Type B pancreatic cell (in vitro differentiated cells): ENCODE data around the gene COX7B2. TPM values are rescaled to one million over a fixed set of nuclear protein-coding genes. Genes with fewer than 3 reads are reported as not detected.

Experiments
- DNase-seq: peaks from one replicate; pipeline ENCODE4 v3.0.0; 2021; ENCODE audit warnings: mixed read lengths; ENCODE audit not compliant: unreplicated experiment; ENCODE audit errors: extremely low spot score
- H3K27ac Mint-ChIP-seq: 2 replicates; pipeline ENCODE4 v1.8.0; 2021; ENCODE audit warnings: mild to moderate bottlenecking, mixed read lengths
- H3K27me3 Mint-ChIP-seq: 2 replicates; pipeline ENCODE4 v1.8.0; 2021; ENCODE audit warnings: mixed read lengths
- H3K36me3 Mint-ChIP-seq: 2 replicates; pipeline ENCODE4 v1.8.0; 2021; ENCODE audit warnings: mixed read lengths
- H3K4me1 Mint-ChIP-seq: one replicate; pipeline ENCODE4 v1.8.0; 2021; ENCODE audit warnings: mixed read lengths; ENCODE audit not compliant: unreplicated experiment
- H3K4me3 Mint-ChIP-seq: 2 replicates; pipeline ENCODE4 v1.8.0; 2021; ENCODE audit warnings: mild to moderate bottlenecking, mixed read lengths
- H3K9me3 Mint-ChIP-seq: 2 replicates; pipeline ENCODE4 v1.8.0; 2021; ENCODE audit warnings: mixed read lengths
- CTCF ChIP-seq: fragments of 200-600 bp; sonication (generic); conservative IDR thresholded peaks from 2 replicates; pipeline ENCODE4 v1.5.0; 2021; ENCODE audit warnings: antibody characterized with exemption, mild to moderate bottlenecking
- total RNA-seq: library from RNA; stranded (reverse); gene quantifications from 2 replicates; pipeline ENCODE4 v1.2.1, GENCODE V29; 2021; ENCODE audit warnings: low replicate concordance

COX7B2 gene
- total RNA-seq, 1 donor from 2014 or later: not detected

GRCh38 chr4:46804781-46805413 is 104.1 kb downstream of the COX7B2 start:
- no peak for TF ChIP-seq CTCF
- H3K36me3 Mint-ChIP-seq: no peaks in the 10 kb centered on the region
- no peak overlapping the region for H3K4me3 Mint-ChIP-seq
- no peak for DNase-seq
- H3K4me1 Mint-ChIP-seq: no peaks in the 10 kb centered on the region
- no peaks in the 10 kb centered on the region for H3K9me3 Mint-ChIP-seq
- no peak overlapping the region for H3K27ac Mint-ChIP-seq
- H3K27me3 Mint-ChIP-seq: no peaks in the 10 kb centered on the region

- Mint-ChIP-seq H3K4me3 (no peak overlapping the region), H3K36me3 (no peaks in the 10 kb centered on the region), H3K9me3 (peaks cover 9% of the 10 kb centered on the region), H3K4me1 (no peaks in the 10 kb centered on the region), H3K27ac (no peak overlapping the region), H3K27me3 (no peaks in the 10 kb centered on the region)
- TF ChIP-seq CTCF: no peak
- no peak for DNase-seq
Observed at GRCh38 chr4:46793036-46793435, 116.0 kb downstream of the COX7B2 start.

- no peak overlapping the region for H3K27ac Mint-ChIP-seq
- H3K9me3 Mint-ChIP-seq: no peaks in the 10 kb centered on the region
- H3K4me3 Mint-ChIP-seq: no peak overlapping the region
- TF ChIP-seq CTCF: no peak
- H3K36me3 Mint-ChIP-seq: no peaks in the 10 kb centered on the region
- no peaks in the 10 kb centered on the region for H3K4me1 Mint-ChIP-seq
- DNase-seq: no peak
- H3K27me3 Mint-ChIP-seq: no peaks in the 10 kb centered on the region
Observed at GRCh38 chr4:46781434-46782092, 127.5 kb downstream of the COX7B2 start.

- H3K4me1 Mint-ChIP-seq: no peaks in the 10 kb centered on the region
- no peak overlapping the region for H3K4me3 Mint-ChIP-seq
- H3K27me3 Mint-ChIP-seq: no peaks in the 10 kb centered on the region
- no peaks in the 10 kb centered on the region for H3K9me3 Mint-ChIP-seq
- no peak for DNase-seq
- no peak overlapping the region for H3K27ac Mint-ChIP-seq
- TF ChIP-seq CTCF: no peak
- H3K36me3 Mint-ChIP-seq: no peaks in the 10 kb centered on the region
Observed at GRCh38 chr4:46765465-46765864, 143.6 kb downstream of the COX7B2 start.

- H3K4me3 Mint-ChIP-seq: no peak overlapping the region
- TF ChIP-seq CTCF: no peak
- DNase-seq: no peak
- H3K36me3 Mint-ChIP-seq: no peaks in the 10 kb centered on the region
- H3K9me3 Mint-ChIP-seq: peaks cover 9% of the 10 kb centered on the region
- no peak overlapping the region for H3K27ac Mint-ChIP-seq
- no peaks in the 10 kb centered on the region for H3K27me3 Mint-ChIP-seq
- no peaks in the 10 kb centered on the region for H3K4me1 Mint-ChIP-seq
Observed at GRCh38 chr4:46730075-46730474, 179.0 kb downstream of the COX7B2 start.
